Neural crest cell (in vitro differentiated cells): ENCODE data around the gene PLAC1. TPM values are rescaled to one million over a fixed set of nuclear protein-coding genes. Genes with fewer than 3 reads are reported as not detected.

ENCODE experiments used
- DNase-seq: peaks from one replicate; pipeline ENCODE4 v3.0.0; 2021; ENCODE audit warnings: low read depth, mixed read lengths, low spot score
- H3K27ac Mint-ChIP-seq: one replicate; pipeline ENCODE4 v1.8.0; 2021; ENCODE audit warnings: mild to moderate bottlenecking, mixed read lengths; ENCODE audit not compliant: unreplicated experiment
- H3K27me3 Mint-ChIP-seq: 2 replicates; pipeline ENCODE4 v1.8.0; 2021; ENCODE audit warnings: low read depth, mild to moderate bottlenecking, mixed read lengths
- H3K36me3 Mint-ChIP-seq: 2 replicates; pipeline ENCODE4 v1.8.0; 2021; ENCODE audit warnings: low read depth, mild to moderate bottlenecking, mixed read lengths
- H3K4me1 Mint-ChIP-seq: 2 replicates; pipeline ENCODE4 v1.8.0; 2021; ENCODE audit warnings: mixed read lengths
- H3K4me3 Mint-ChIP-seq: one replicate; pipeline ENCODE4 v1.8.0; 2021; ENCODE audit warnings: mild to moderate bottlenecking, mixed read lengths
- H3K9me3 Mint-ChIP-seq: 2 replicates; pipeline ENCODE4 v1.8.0; 2021; ENCODE audit warnings: mixed read lengths
- CTCF ChIP-seq: fragments of 200-600 bp; sonication (generic); conservative IDR thresholded peaks from 2 replicates; pipeline ENCODE4 v1.5.0; 2021; ENCODE audit warnings: antibody characterized with exemption, mild to moderate bottlenecking
- total RNA-seq: library from RNA; stranded (reverse); gene quantifications from 2 replicates; pipeline ENCODE4 v1.2.1, GENCODE V29; 2021

The PLAC1 gene
- total RNA-seq, 1 donor from 2014 or later: not detected

- no peak for TF ChIP-seq CTCF
- no peak for DNase-seq
- Mint-ChIP-seq H3K4me3 (no peak overlapping the region), H3K36me3 (no peaks in the 10 kb centered on the region), H3K27me3 (no peaks in the 10 kb centered on the region), H3K27ac (no peak overlapping the region), H3K4me1 (peaks cover 6% of the 10 kb centered on the region), H3K9me3 (peaks cover 17% of the 10 kb centered on the region)
Measured at GRCh38 chrX:134623293-134624045, 34.8 kb downstream of the PLAC1 start.

- H3K27me3 Mint-ChIP-seq: no peaks in the 10 kb centered on the region
- no peak for DNase-seq
- no peak for TF ChIP-seq CTCF
- peaks cover 17% of the 10 kb centered on the region for H3K9me3 Mint-ChIP-seq
- peaks cover 6% of the 10 kb centered on the region for H3K4me1 Mint-ChIP-seq
- H3K4me3 Mint-ChIP-seq: no peak overlapping the region
- H3K27ac Mint-ChIP-seq: no peak overlapping the region
- no peaks in the 10 kb centered on the region for H3K36me3 Mint-ChIP-seq
Measured at GRCh38 chrX:134622813-134623185, 35.5 kb downstream of the PLAC1 start.

- no peaks in the 10 kb centered on the region for H3K36me3 Mint-ChIP-seq
- H3K27me3 Mint-ChIP-seq: no peaks in the 10 kb centered on the region
- no peak overlapping the region for H3K4me3 Mint-ChIP-seq
- no peak overlapping the region for H3K27ac Mint-ChIP-seq
- no peak for DNase-seq
- no peak for TF ChIP-seq CTCF
- H3K4me1 Mint-ChIP-seq: peaks cover 6% of the 10 kb centered on the region
- peaks cover 14% of the 10 kb centered on the region for H3K9me3 Mint-ChIP-seq
Measured at GRCh38 chrX:134622056-134622812, 36.0 kb downstream of the PLAC1 start.

- Mint-ChIP-seq H3K9me3 (peaks cover 11% of the 10 kb centered on the region), H3K4me1 (peaks cover 6% of the 10 kb centered on the region), H3K4me3 (no peak overlapping the region), H3K27ac (no peak overlapping the region), H3K36me3 (no peaks in the 10 kb centered on the region), H3K27me3 (no peaks in the 10 kb centered on the region)
- no peak for DNase-seq
- no peak for TF ChIP-seq CTCF
Measured at GRCh38 chrX:134619838-134620237, 38.4 kb downstream of the PLAC1 start.

- H3K9me3 Mint-ChIP-seq: peaks cover 6% of the 10 kb centered on the region
- H3K27ac Mint-ChIP-seq: no peak overlapping the region
- no peak overlapping the region for H3K4me3 Mint-ChIP-seq
- H3K36me3 Mint-ChIP-seq: no peaks in the 10 kb centered on the region
- DNase-seq: no peak
- no peaks in the 10 kb centered on the region for H3K4me1 Mint-ChIP-seq
- TF ChIP-seq CTCF: no peak
- no peaks in the 10 kb centered on the region for H3K27me3 Mint-ChIP-seq
Measured at GRCh38 chrX:134613396-134613795, 44.9 kb downstream of the PLAC1 start.
